Stomach (tissue), 9 donors: Measurements from ENCODE around the gene FOXI1. TPM values are rescaled to one million over a fixed set of nuclear protein-coding genes. Genes with fewer than 3 reads are reported as not detected.

Source experiments
- DNase-seq, 2 donors: peaks; one replicate each; pipeline versions ENCODE4 v3.0.0 to v3.0.0-alpha.2; 2013 to 2019
- H3K27ac ChIP-seq, 5 donors: fragments of 200-600 bp in 4 of 5; sonication (generic) in 4 of 5; one replicate each; pipeline ENCODE4 v1.5.1; 2013 to 2019; ENCODE audit warnings: mild to moderate bottlenecking in 1 of 5, moderate library complexity in 1 of 5
- H3K27me3 ChIP-seq, 3 donors: fragments of 200-600 bp; sonication (generic); one replicate each; pipeline ENCODE4 v1.5.1; 2017 to 2019; ENCODE audit warnings: mixed run types in 1 of 3
- H3K36me3 ChIP-seq, 4 donors: fragments of 200-600 bp; sonication (generic); 1 replicate in 3 of 4; 2 replicates in 1 of 4; pipeline ENCODE4 v1.5.1; 2016 to 2019
- H3K4me1 ChIP-seq, 4 donors: fragments of 200-600 bp; sonication (generic); one replicate each; pipeline ENCODE4 v1.5.1; 2016 to 2019
- H3K4me3 ChIP-seq, 4 donors: fragments of 200-600 bp; sonication (generic) in 3 of 4; one replicate each; pipeline ENCODE4 v1.5.1; 2016 to 2019; ENCODE audit warnings: mild to moderate bottlenecking in 1 of 4
- H3K9me3 ChIP-seq, 4 donors: fragments of 200-600 bp; sonication (generic); one replicate each; pipeline ENCODE4 v1.5.1; 2016 to 2019
- EP300 ChIP-seq: sonication (generic); formaldehyde crosslinking; IDR thresholded peaks from one replicate; pipeline ENCODE4 v1.6.1; 2017; ENCODE audit warnings: antibody characterized with exemption
- POLR2A ChIP-seq, 4 donors: fragments of 450-650 bp; IDR thresholded peaks; one replicate each; pipeline ENCODE4 v1.6.1; 2016; ENCODE audit warnings: antibody characterized with exemption in 4 of 4, control low read depth in 2 of 4, mild to moderate bottlenecking in 1 of 4, moderate library complexity in 1 of 4
- POLR2AphosphoS5 ChIP-seq, 3 donors: sonication (generic); formaldehyde crosslinking; IDR thresholded peaks; one replicate each; pipeline ENCODE4 v1.6.1; 2016; ENCODE audit warnings: antibody characterized with exemption in 3 of 3
- WGBS, 5 donors: extraction: QIAGEN DNeasy Blood & Tissue Kit in 3 of 5; methylation state at CpG; one replicate each; pipeline versions ENCODE4 v1.1.5 to v1.1.7; 2013 to 2018; 5-methylcytosine and 5-hydroxymethylcytosine counted together
- intact Hi-C: fragments of 100-400 bp; cut with DNase I; formaldehyde crosslinking; loops from one replicate; pipeline ENCODE4 v1.15.1; 2023; ENCODE audit warnings: low total_unique reads
- polyA plus RNA-seq, 3 donors: library from polyadenylated mRNA; stranded (reverse); fragments of 200-250 nt; gene quantifications; one replicate each; pipeline ENCODE4 v1.2.3, GENCODE V29; 2013
- total RNA-seq, 5 donors: library from RNA; depleted of rRNA; stranded (reverse); fragments of >200 nt; gene quantifications; one replicate each; pipeline versions ENCODE4 v1.1.0 to v1.2.3, GENCODE V29; 2014 to 2016
- TF ChIP-seq, protein P1 (sequence below), 7 experiments: fragments of 450-650 bp in 4 of 7; fragments of 200-600 bp in 3 of 7; sonication (generic) in 3 of 7; IDR thresholded peaks; one replicate each; pipeline ENCODE4 v1.5.1; 2016 to 2019; ENCODE audit warnings: antibody characterized with exemption in 7 of 7, control low read depth in 2 of 7, mild to moderate bottlenecking in 1 of 7
- donor health status: healthy with polysubstance abuse.
- donor health status: Bipolar disorder and iron deficiency.
- donor health status: healthy.

The FOXI1 gene
- total and polyA plus RNA-seq, 8 donors, result 0.18 TPM; not detected in 7

DNA sequence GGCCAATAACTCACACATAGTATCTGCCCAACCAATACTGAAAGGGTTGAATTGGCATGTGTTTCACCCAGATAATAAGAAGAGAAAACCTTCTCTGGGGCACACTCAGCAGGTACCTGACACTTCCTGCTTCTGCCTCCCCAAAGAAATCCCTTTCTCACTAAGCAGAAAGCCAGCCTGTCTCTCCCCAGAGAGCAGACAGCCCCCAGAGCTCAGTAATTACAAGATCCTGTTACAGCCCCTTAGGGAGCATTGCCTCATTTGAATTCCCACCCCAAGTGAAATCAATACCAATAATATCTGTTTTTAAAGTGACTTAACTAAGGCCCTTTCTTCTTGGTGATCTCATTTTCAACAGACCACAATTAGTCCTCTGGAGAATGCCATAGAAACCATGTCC lies 38.5 kb upstream of the FOXI1 start:
- intact Hi-C loops, result no loop called here
- no peak for DNase-seq
- peaks cover 0 to 6% (median 0%) of the 10 kb centered on the region in 3 donors for H3K27me3 ChIP-seq
- no peaks in the 10 kb centered on the region for H3K4me1 ChIP-seq
- H3K36me3 ChIP-seq, result peaks cover 0 to 17% (median 5%) of the 10 kb centered on the region in 4 donors
- H3K9me3 ChIP-seq, result no peaks in the 10 kb centered on the region
- TF ChIP-seq POLR2A (IDR thresholded peaks at IDR 0.05) (no peak), POLR2AphosphoS5 (IDR thresholded peaks at IDR 0.05) (no peak), EP300 (no peak)
- TF ChIP-seq, protein P1, sequence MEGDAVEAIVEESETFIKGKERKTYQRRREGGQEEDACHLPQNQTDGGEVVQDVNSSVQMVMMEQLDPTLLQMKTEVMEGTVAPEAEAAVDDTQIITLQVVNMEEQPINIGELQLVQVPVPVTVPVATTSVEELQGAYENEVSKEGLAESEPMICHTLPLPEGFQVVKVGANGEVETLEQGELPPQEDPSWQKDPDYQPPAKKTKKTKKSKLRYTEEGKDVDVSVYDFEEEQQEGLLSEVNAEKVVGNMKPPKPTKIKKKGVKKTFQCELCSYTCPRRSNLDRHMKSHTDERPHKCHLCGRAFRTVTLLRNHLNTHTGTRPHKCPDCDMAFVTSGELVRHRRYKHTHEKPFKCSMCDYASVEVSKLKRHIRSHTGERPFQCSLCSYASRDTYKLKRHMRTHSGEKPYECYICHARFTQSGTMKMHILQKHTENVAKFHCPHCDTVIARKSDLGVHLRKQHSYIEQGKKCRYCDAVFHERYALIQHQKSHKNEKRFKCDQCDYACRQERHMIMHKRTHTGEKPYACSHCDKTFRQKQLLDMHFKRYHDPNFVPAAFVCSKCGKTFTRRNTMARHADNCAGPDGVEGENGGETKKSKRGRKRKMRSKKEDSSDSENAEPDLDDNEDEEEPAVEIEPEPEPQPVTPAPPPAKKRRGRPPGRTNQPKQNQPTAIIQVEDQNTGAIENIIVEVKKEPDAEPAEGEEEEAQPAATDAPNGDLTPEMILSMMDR (IDR thresholded peaks at IDR 0.05), result no peak
- H3K4me3 ChIP-seq, result no peak overlapping the region
- no peak overlapping the region for H3K27ac ChIP-seq

DNA sequence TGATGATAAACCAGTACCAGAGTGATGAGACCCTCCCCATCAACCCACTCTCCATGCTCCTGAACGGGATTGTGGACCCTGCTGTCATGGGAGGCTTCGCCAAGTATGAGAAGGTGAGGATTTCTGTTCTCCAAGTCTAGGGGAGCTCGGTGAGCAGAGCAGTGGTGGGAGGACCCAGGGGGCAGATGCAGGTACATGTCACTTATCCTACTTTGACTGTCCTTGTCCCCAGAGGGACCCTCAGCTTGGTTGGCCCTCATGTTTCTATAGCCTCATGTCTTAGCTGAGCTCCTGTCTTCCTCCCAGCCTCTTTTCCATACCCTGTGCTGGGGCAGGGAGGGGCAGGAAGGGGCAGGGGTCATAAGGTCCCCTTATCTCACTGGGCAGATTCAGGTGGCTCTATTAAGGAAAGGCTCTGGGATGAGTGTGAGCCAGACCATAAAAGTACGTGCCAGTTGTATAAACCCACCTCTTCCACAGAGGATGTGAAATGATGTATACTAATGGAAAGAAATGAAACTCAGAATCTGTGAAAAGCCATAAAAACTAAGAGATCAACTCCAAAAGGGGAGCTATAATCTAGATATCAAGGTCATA lies 38.0 kb upstream of the FOXI1 start:
- peaks cover 0 to 17% (median 5%) of the 10 kb centered on the region in 4 donors for H3K36me3 ChIP-seq
- TF ChIP-seq EP300, result no peak
- no peak for TF ChIP-seq POLR2AphosphoS5 (IDR thresholded peaks at IDR 0.05)
- TF ChIP-seq, protein P1 (IDR thresholded peaks at IDR 0.05), result no peak
- DNase-seq, result no peak
- intact Hi-C loops, result no loop called here
- H3K27ac ChIP-seq, result no peak overlapping the region
- H3K9me3 ChIP-seq, result no peaks in the 10 kb centered on the region
- peaks cover 0 to 6% (median 0%) of the 10 kb centered on the region in 3 donors for H3K27me3 ChIP-seq
- no peak overlapping the region for H3K4me3 ChIP-seq
- H3K4me1 ChIP-seq, result no peaks in the 10 kb centered on the region
- 71 to 81% (median 75%) methylated on average over 4 of the region's 4 CpGs for WGBS, 5 donors

DNA sequence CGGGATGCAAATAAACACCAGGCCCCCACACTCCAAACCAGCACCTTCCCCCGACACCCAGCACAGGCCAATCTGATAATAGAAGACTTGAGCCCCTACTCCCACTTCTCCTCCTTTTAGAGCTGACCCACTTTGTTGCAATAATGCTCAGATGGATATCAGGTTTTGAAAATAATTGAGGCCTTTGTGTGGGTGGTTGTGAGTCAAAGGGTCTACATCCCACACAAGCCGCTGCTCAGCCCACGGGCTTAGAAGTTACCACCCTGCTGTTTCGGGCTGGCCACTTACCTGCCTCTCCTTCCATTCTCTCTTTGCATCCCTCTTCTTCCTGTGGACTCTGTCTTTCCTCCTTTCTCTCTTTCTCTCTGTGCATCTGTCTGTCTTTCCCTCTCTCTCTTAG lies 36.2 kb upstream of the FOXI1 start:
- no peak for DNase-seq
- Histone ChIP-seq H3K4me3 (no peak overlapping the region), H3K27me3 (no peaks in the 10 kb centered on the region), H3K36me3 (peaks cover 0 to 17% (median 5%) of the 10 kb centered on the region in 4 donors), H3K27ac (no peak overlapping the region), H3K9me3 (no peaks in the 10 kb centered on the region), H3K4me1 (no peaks in the 10 kb centered on the region)
- TF ChIP-seq, protein P1 (IDR thresholded peaks at IDR 0.05), result no peak
- TF ChIP-seq POLR2A (IDR thresholded peaks at IDR 0.05) (no peak), EP300 (no peak), POLR2AphosphoS5 (IDR thresholded peaks at IDR 0.05) (no peak)
- intact Hi-C loops, result no loop called here
- 74 to 84% (median 78%) methylated on average over 5 of the region's 5 CpGs for WGBS, 5 donors

DNA sequence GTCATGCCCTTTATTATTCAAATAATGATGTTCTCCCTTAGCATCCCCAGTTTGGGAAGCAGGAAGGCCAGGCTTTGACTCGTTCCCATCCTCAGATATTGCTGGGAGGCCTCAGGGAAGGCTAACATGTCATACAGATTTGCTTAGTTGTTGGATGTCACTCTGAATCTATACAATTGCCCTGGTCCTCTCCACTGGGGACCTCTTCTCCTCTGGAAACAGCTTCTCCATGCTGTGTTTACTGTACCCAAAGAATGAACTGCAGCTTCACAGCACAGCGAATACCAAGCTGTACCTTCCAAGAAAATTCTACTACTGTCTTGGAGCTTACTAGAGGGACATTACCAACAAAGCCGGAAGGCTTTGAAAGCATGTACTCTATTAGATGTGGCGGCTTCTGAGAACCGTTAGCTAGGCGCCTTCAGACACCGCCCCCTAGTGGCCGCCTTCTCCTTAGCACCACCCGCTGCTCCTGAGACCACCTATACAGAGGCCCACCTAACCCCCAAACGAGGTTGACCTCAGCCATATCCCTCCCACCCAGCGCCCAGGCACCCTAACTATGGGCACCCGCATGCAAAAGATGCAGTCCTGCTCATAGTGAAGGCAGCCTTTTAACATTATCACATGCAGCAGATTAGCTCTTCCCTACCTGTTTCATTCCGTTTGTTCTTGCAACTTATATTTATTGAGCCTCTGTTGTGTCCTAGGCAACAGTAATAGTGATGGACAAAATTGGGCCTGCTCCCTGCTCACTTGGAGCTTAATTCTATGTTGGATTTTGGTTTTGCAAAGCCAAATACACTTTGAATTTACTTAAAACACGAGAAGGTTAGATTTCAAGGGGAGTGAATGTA lies 34.9 kb upstream of the FOXI1 start:
- no peak overlapping the region for H3K27ac ChIP-seq

More for the DNA sequence above, 34.9 kb upstream of the FOXI1 start:
- 38 to 59% (median 41%) methylated on average over 14 of the region's 14 CpGs for WGBS, 5 donors
- Histone ChIP-seq H3K36me3 (peaks cover 0 to 17% (median 5%) of the 10 kb centered on the region in 4 donors), H3K9me3 (no peaks in the 10 kb centered on the region), H3K27me3 (no peaks in the 10 kb centered on the region), H3K4me3 (no peak overlapping the region), H3K4me1 (no peaks in the 10 kb centered on the region)
- peak in 1 of 2 donors; percentile 68 for DNase-seq
- TF ChIP-seq EP300, result no peak
- TF ChIP-seq, protein P1 (IDR thresholded peaks at IDR 0.05), result peak in 3 of 7 experiments; percentile 35 to 42 (median 41)
- intact Hi-C loops, result no loop called here
